PC-3 (cell line): ENCODE data around the gene CAND2.

ENCODE experiments used
- EZH2phosphoT487 ChIP-seq: fragments of 300-600 bp; sonication (generic); IDR thresholded peaks from 2 replicates; pipeline ENCODE4 v1.6.1; 2018; ENCODE audit warnings: mild to moderate bottlenecking, antibody characterized with exemption, low read length, borderline replicate concordance
- TF ChIP-seq, protein P1 (sequence below): fragments of 300-600 bp; sonication (generic); conservative IDR thresholded peaks from 2 replicates; pipeline ENCODE4 v1.5.1; 2017; ENCODE audit warnings: antibody characterized with exemption, low read depth, mild to moderate bottlenecking, low read length

DNA sequence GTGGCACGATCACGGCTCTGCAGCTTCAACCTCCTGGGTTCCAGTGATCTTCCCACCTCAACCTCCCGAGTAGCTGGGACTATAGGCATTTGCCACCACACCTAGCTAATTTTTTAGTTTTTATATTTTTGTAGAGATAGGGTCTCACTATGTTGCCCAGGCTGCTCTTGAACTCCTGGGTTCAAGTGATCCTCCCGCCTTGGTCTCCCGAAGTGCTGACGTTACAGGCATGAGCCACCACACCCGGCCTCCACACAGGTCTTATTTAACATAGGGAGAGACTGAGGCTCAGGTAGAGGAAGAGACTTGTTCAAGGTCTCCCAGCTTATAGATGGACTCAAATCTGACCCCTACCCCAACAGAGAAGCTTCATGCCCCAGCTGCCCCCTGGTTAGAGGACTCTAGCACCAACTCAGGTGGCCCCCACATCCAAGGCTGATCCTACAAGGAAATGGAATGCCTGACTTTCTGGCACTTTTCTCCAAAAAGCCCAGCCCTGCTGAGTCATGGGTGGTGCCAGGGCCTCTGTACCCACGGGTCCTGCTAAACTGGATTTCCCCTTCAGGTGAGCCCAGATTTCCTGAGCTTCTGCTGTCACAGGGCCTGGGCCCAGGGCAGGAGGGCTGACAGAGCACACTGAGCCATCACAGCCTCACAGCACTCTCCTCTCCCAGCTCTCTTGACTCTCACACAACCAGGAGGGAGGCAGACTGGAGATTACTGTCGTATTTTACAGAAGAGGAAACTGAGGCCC is 43.0 kb upstream of the CAND2 start:
- TF ChIP-seq, protein P1, sequence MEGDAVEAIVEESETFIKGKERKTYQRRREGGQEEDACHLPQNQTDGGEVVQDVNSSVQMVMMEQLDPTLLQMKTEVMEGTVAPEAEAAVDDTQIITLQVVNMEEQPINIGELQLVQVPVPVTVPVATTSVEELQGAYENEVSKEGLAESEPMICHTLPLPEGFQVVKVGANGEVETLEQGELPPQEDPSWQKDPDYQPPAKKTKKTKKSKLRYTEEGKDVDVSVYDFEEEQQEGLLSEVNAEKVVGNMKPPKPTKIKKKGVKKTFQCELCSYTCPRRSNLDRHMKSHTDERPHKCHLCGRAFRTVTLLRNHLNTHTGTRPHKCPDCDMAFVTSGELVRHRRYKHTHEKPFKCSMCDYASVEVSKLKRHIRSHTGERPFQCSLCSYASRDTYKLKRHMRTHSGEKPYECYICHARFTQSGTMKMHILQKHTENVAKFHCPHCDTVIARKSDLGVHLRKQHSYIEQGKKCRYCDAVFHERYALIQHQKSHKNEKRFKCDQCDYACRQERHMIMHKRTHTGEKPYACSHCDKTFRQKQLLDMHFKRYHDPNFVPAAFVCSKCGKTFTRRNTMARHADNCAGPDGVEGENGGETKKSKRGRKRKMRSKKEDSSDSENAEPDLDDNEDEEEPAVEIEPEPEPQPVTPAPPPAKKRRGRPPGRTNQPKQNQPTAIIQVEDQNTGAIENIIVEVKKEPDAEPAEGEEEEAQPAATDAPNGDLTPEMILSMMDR: no peak
- TF ChIP-seq EZH2phosphoT487: no peak
